Neuronal stem cell (in vitro differentiated cells): Measurements from ENCODE around the gene NCAM2.

ENCODE experiments used
- DNase-seq: peaks from one replicate; pipeline ENCODE4 v3.0.0-alpha.2; 2013; ENCODE audit warnings: low spot score
- H2AFZ ChIP-seq: one replicate; pipeline ENCODE4 v1.6.1; 2013; ENCODE audit warnings: mild to moderate bottlenecking, low read length, inconsistent platforms
- H2AK5ac ChIP-seq: 2 replicates; pipeline ENCODE4 v1.6.1; 2013; ENCODE audit warnings: low read depth, mild to moderate bottlenecking, inconsistent platforms, low read length, moderate library complexity, mixed read lengths
- H2BK120ac ChIP-seq: 2 replicates; pipeline ENCODE4 v1.6.1; 2013; ENCODE audit warnings: low read depth, mild to moderate bottlenecking, inconsistent platforms, low read length, moderate library complexity, mixed read lengths
- H2BK12ac ChIP-seq: one replicate; pipeline ENCODE4 v1.6.1; 2013; ENCODE audit warnings: low read length, inconsistent platforms
- H2BK15ac ChIP-seq: 2 replicates; pipeline ENCODE4 v1.6.1; 2013; ENCODE audit warnings: mild to moderate bottlenecking, low read length, inconsistent platforms, mixed read lengths
- H2BK5ac ChIP-seq: one replicate; pipeline ENCODE4 v1.6.1; 2013; ENCODE audit warnings: inconsistent platforms, mild to moderate bottlenecking, low read length, moderate library complexity
- H3K14ac ChIP-seq: one replicate; pipeline ENCODE4 v1.6.1; 2013; ENCODE audit warnings: low read length, inconsistent platforms
- H3K18ac ChIP-seq: 2 replicates; pipeline ENCODE4 v1.6.1; 2013; ENCODE audit warnings: low read length, inconsistent platforms
- H3K23ac ChIP-seq: 2 replicates; pipeline ENCODE4 v1.6.1; 2013; ENCODE audit warnings: low read depth, mild to moderate bottlenecking, mixed read lengths, low read length, inconsistent platforms; ENCODE audit not compliant: poor library complexity
- H3K27ac ChIP-seq: replicated peaks from 3 replicates; pipeline ENCODE4 v1.5.1; 2013; ENCODE audit warnings: low read length, inconsistent platforms
- H3K27me3 ChIP-seq, 3 experiments: 2 replicates each; pipeline ENCODE4 v1.6.1; 2013; ENCODE audit warnings: low read length in 3 of 3, mild to moderate bottlenecking in 2 of 3, inconsistent platforms in 1 of 3, low read depth in 1 of 3, mixed read lengths in 1 of 3, moderate library complexity in 1 of 3; ENCODE audit not compliant: control insufficient read depth in 3 of 3, insufficient read depth in 3 of 3
- H3K36me3 ChIP-seq, 2 donors: replicated peaks in 1 of 2; 2 replicates each; pipeline ENCODE4 v1.6.1; 2013; ENCODE audit warnings: low read length in 2 of 2; ENCODE audit not compliant: control insufficient read depth in 2 of 2, insufficient read depth in 2 of 2
- H3K4ac ChIP-seq: 2 replicates; pipeline ENCODE4 v1.6.1; 2013; ENCODE audit warnings: inconsistent platforms, mild to moderate bottlenecking, low read length, moderate library complexity
- H3K4me1 ChIP-seq, 2 donors: 1 replicate in 1 of 2; 2 replicates in 1 of 2; pipeline ENCODE4 v1.6.1; 2013; ENCODE audit warnings: low read length in 2 of 2, low read depth in 1 of 2; ENCODE audit not compliant: control insufficient read depth in 2 of 2, insufficient read depth in 1 of 2
- H3K4me2 ChIP-seq: one replicate; pipeline ENCODE4 v1.6.1; 2013; ENCODE audit warnings: mild to moderate bottlenecking, low read length, inconsistent platforms; ENCODE audit not compliant: insufficient read depth, poor library complexity, severe bottlenecking
- H3K4me3 ChIP-seq, 2 donors: 2 replicates each; pipeline ENCODE4 v1.5.1; 2013; ENCODE audit warnings: low read length in 2 of 2, mild to moderate bottlenecking in 2 of 2, inconsistent platforms in 1 of 2, moderate library complexity in 1 of 2
- H3K79me1 ChIP-seq: one replicate; pipeline ENCODE4 v1.6.1; 2013; ENCODE audit warnings: low read depth, mild to moderate bottlenecking, inconsistent platforms, low read length, moderate library complexity
- H3K9ac ChIP-seq: one replicate; pipeline ENCODE4 v1.6.1; 2013; ENCODE audit warnings: mild to moderate bottlenecking, low read depth, low read length, inconsistent platforms; ENCODE audit not compliant: poor library complexity
- H3K9me3 ChIP-seq, 2 donors: replicated peaks in 1 of 2; 2 replicates each; pipeline versions ENCODE3 to v1.6.1; 2013; ENCODE audit warnings: low read length in 2 of 2, mild to moderate bottlenecking in 2 of 2, inconsistent platforms in 1 of 2, low read depth in 1 of 2, mixed read lengths in 1 of 2, moderate library complexity in 1 of 2; ENCODE audit not compliant: control insufficient read depth in 2 of 2, insufficient read depth in 1 of 2
- H4K8ac ChIP-seq: one replicate; pipeline ENCODE4 v1.6.1; 2013; ENCODE audit warnings: low read depth, mild to moderate bottlenecking, inconsistent platforms, low read length, moderate library complexity
- H4K91ac ChIP-seq: one replicate; pipeline ENCODE4 v1.6.1; 2013; ENCODE audit warnings: low read length, low read depth, mild to moderate bottlenecking, inconsistent platforms; ENCODE audit not compliant: poor library complexity
- WGBS, 2 donors: extraction: QIAGEN DNeasy Blood & Tissue Kit; methylation state at CpG; one replicate each; pipeline ENCODE4 v1.1.7; 2013; ENCODE audit warnings: missing lambda C conversion rate in 2 of 2, mixed read lengths in 1 of 2; ENCODE audit not compliant: insufficient read length in 2 of 2, insufficient replicate concordance in 1 of 2; ENCODE audit errors: extremely low coverage in 2 of 2; 5-methylcytosine and 5-hydroxymethylcytosine counted together

NCAM2 gene

GRCh38 chr21:21156957-21157356, 158.7 kb downstream of the NCAM2 start:
- Histone ChIP-seq H2AK5ac (no peak overlapping the region), H3K14ac (no peak overlapping the region), H2BK5ac (no peak overlapping the region), H4K8ac (no peak overlapping the region), H3K4ac (no peak overlapping the region), H3K79me1 (no peaks in the 10 kb centered on the region), H2BK12ac (no peak overlapping the region), H2AFZ (no peak overlapping the region), H3K36me3 (no peaks in the 10 kb centered on the region), H3K23ac (no peak overlapping the region), H3K9ac (no peak overlapping the region), H2BK120ac (no peak overlapping the region), H3K9me3 (no peaks in the 10 kb centered on the region), H3K4me3 (no peak overlapping the region), H3K4me1 (no peaks in the 10 kb centered on the region), H3K27ac (no peak overlapping the region), H3K18ac (no peak overlapping the region), H3K27me3 (no peaks in the 10 kb centered on the region), H2BK15ac (no peak overlapping the region), H4K91ac (no peak overlapping the region), H3K4me2 (no peak overlapping the region)
- no peak for DNase-seq
- WGBS, 2 donors, result no CpG with 5 or more reads among the region's 4 CpGs

GRCh38 chr21:21158376-21158918, 160.2 kb downstream of the NCAM2 start:
- Histone ChIP-seq H3K27me3 (no peaks in the 10 kb centered on the region), H2AFZ (no peak overlapping the region), H3K4me2 (no peak overlapping the region), H3K23ac (no peak overlapping the region), H4K8ac (no peak overlapping the region), H4K91ac (no peak overlapping the region), H3K4me1 (no peaks in the 10 kb centered on the region), H3K9me3 (no peaks in the 10 kb centered on the region), H2BK5ac (no peak overlapping the region), H3K14ac (no peak overlapping the region), H2AK5ac (no peak overlapping the region), H3K36me3 (no peaks in the 10 kb centered on the region), H3K79me1 (no peaks in the 10 kb centered on the region), H3K4me3 (no peak overlapping the region), H2BK12ac (no peak overlapping the region), H2BK120ac (no peak overlapping the region), H3K9ac (no peak overlapping the region), H3K27ac (no peak overlapping the region), H3K4ac (no peak overlapping the region), H2BK15ac (no peak overlapping the region), H3K18ac (no peak overlapping the region)
- WGBS, 2 donors, result no CpG with 5 or more reads among the region's 12 CpGs
- no peak for DNase-seq

- Histone ChIP-seq H3K4me1 (no peaks in the 10 kb centered on the region), H4K8ac (no peak overlapping the region), H3K4ac (no peak overlapping the region), H2BK15ac (no peak overlapping the region), H3K18ac (no peak overlapping the region), H2AK5ac (no peak overlapping the region), H3K27me3 (no peaks in the 10 kb centered on the region), H3K14ac (no peak overlapping the region), H3K9ac (no peak overlapping the region), H2BK5ac (no peak overlapping the region), H3K9me3 (no peaks in the 10 kb centered on the region), H4K91ac (no peak overlapping the region), H2AFZ (no peak overlapping the region), H2BK120ac (no peak overlapping the region), H3K36me3 (no peaks in the 10 kb centered on the region), H3K4me2 (no peak overlapping the region), H2BK12ac (no peak overlapping the region), H3K4me3 (no peak overlapping the region), H3K79me1 (no peaks in the 10 kb centered on the region), H3K23ac (no peak overlapping the region), H3K27ac (no peak overlapping the region)
- no peak for DNase-seq
- no CpG with 5 or more reads among the region's 3 CpGs for WGBS, 2 donors
Measured at GRCh38 chr21:21159253-21159899, 161.2 kb downstream of the NCAM2 start.

DNA sequence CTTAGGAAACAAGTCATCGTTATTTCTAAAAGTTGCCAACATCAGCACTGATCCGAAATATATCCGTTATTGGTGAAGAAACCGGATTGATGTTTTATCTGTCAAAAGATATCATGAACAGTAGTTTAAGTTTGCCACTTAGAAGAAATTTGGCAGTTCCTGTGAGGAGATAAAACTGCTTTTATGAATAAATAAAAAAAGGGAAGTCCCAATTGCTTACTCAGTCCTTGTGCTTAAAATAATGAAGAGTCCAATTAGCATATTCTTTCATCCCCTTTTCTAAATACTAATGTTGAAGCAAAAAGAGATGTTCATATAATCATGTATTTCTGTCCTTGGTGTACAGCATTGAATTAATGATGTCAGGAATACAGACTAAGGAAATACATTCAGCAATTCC, 164.6 kb downstream of the NCAM2 start:
- no peak overlapping the region for H2AFZ ChIP-seq
- no peak overlapping the region for H2AK5ac ChIP-seq
- no peak overlapping the region for H3K27ac ChIP-seq
- no peaks in the 10 kb centered on the region for H3K36me3 ChIP-seq
- H3K14ac ChIP-seq, result no peak overlapping the region
- WGBS, 2 donors, result no CpG with 5 or more reads among the region's 4 CpGs
- no peak overlapping the region for H2BK12ac ChIP-seq
- no peak overlapping the region for H2BK5ac ChIP-seq
- no peak overlapping the region for H3K4me2 ChIP-seq
- DNase-seq, result no peak
- no peak overlapping the region for H3K4ac ChIP-seq
- H3K27me3 ChIP-seq, result no peaks in the 10 kb centered on the region
- no peak overlapping the region for H2BK120ac ChIP-seq
- no peaks in the 10 kb centered on the region for H3K4me1 ChIP-seq
- H3K79me1 ChIP-seq, result no peaks in the 10 kb centered on the region
- H3K23ac ChIP-seq, result no peak overlapping the region
- no peak overlapping the region for H2BK15ac ChIP-seq
- H3K18ac ChIP-seq, result no peak overlapping the region
- H4K91ac ChIP-seq, result no peak overlapping the region
- no peak overlapping the region for H3K4me3 ChIP-seq
- H3K9ac ChIP-seq, result no peak overlapping the region
- no peaks in the 10 kb centered on the region for H3K9me3 ChIP-seq
- H4K8ac ChIP-seq, result no peak overlapping the region
